NCI-H82 (cell line): Measurements from ENCODE around the gene MPDZ.

ENCODE experiments used
- DNase-seq: peaks from one replicate; lab custom pipeline; 2025; lab: John Stamatoyannopoulos, UW

MPDZ gene

GRCh38 chr9:13279284-13280141, at the start of gene MPDZ:
MPDZ (minus strand) TSS chr9:13279692; CDS start chr9:13250315, 29,377 bp downstream.
- DNase-seq: peak; percentile 76

GRCh38 chr9:13324988-13325387, 45.5 kb upstream of the MPDZ start:
- no peak for DNase-seq

- no peak for DNase-seq
These were observed 43.5 kb upstream of the MPDZ start for GRCh38 chr9:13322828-13323550.

- DNase-seq: no peak
These were observed 38.5 kb upstream of the MPDZ start for GRCh38 chr9:13318027-13318426.

GRCh38 chr9:13296972-13297371, 17.5 kb upstream of the MPDZ start:
- DNase-seq: no peak

GRCh38 chr9:13295556-13295955, 16.1 kb upstream of the MPDZ start:
- DNase-seq: peak; percentile 21

- DNase-seq: peak; percentile 59
These were observed 13.3 kb upstream of the MPDZ start for GRCh38 chr9:13292782-13293181.

GRCh38 chr9:13292158-13292557, 12.7 kb upstream of the MPDZ start:
- no peak for DNase-seq

GRCh38 chr9:13291718-13292117, 12.2 kb upstream of the MPDZ start:
- DNase-seq: no peak

- no peak for DNase-seq
These were observed 4.5 kb upstream of the MPDZ start for GRCh38 chr9:13284011-13284410.

GRCh38 chr9:13282998-13283397, 3.5 kb upstream of the MPDZ start:
- no peak for DNase-seq

GRCh38 chr9:13281356-13282016, 2.0 kb upstream of the MPDZ start:
- peak; percentile 31 for DNase-seq

GRCh38 chr9:13278368-13279246, 885 bp downstream of the MPDZ start:
- DNase-seq: peak; percentile 65

GRCh38 chr9:13278023-13278367, 1.5 kb downstream of the MPDZ start:
- DNase-seq: peak; percentile 57

- DNase-seq: peak; percentile 5
These were observed 4.4 kb downstream of the MPDZ start for GRCh38 chr9:13274886-13275641.

GRCh38 chr9:13270734-13271133, 8.8 kb downstream of the MPDZ start:
- DNase-seq: no peak

- no peak for DNase-seq
These were observed 9.7 kb downstream of the MPDZ start for GRCh38 chr9:13269589-13270452.

GRCh38 chr9:13268469-13268868, 11.0 kb downstream of the MPDZ start:
- no peak for DNase-seq

- DNase-seq: no peak
These were observed 11.7 kb downstream of the MPDZ start for GRCh38 chr9:13267743-13268142.

GRCh38 chr9:13266167-13266566, 13.3 kb downstream of the MPDZ start:
- no peak for DNase-seq
